ENCODE results near the gene ADRA2B.

ADRA2B gene

GRCh38 chr2:96083064-96083939 is 33.1 kb downstream of the ADRA2B start:
- H2AFZ ChIP-seq: no peak overlapping the region
- no peak overlapping the region for H3K27ac ChIP-seq
- no peaks in the 10 kb centered on the region for H3K4me1 ChIP-seq
- no peak overlapping the region for H3K9ac ChIP-seq
- H3K9me3 ChIP-seq (ENCODE audit: control insufficient read depth, low read length): no peaks in the 10 kb centered on the region
- TF ChIP-seq, protein P1, sequence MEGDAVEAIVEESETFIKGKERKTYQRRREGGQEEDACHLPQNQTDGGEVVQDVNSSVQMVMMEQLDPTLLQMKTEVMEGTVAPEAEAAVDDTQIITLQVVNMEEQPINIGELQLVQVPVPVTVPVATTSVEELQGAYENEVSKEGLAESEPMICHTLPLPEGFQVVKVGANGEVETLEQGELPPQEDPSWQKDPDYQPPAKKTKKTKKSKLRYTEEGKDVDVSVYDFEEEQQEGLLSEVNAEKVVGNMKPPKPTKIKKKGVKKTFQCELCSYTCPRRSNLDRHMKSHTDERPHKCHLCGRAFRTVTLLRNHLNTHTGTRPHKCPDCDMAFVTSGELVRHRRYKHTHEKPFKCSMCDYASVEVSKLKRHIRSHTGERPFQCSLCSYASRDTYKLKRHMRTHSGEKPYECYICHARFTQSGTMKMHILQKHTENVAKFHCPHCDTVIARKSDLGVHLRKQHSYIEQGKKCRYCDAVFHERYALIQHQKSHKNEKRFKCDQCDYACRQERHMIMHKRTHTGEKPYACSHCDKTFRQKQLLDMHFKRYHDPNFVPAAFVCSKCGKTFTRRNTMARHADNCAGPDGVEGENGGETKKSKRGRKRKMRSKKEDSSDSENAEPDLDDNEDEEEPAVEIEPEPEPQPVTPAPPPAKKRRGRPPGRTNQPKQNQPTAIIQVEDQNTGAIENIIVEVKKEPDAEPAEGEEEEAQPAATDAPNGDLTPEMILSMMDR (IDR thresholded peaks at IDR 0.05): no peak
- no peak overlapping the region for H3K4me3 ChIP-seq (ENCODE audit: low read depth, low read length)
- no peaks in the 10 kb centered on the region for H3K36me3 ChIP-seq (ENCODE audit: control insufficient read depth, insufficient read depth, low read length)
- H3K4me2 ChIP-seq (ENCODE audit: low read length): no peak overlapping the region
- no peaks in the 10 kb centered on the region for H3K79me2 ChIP-seq
- no peaks in the 10 kb centered on the region for H3K27me3 ChIP-seq (ENCODE audit: control insufficient read depth, insufficient read depth, low read length)

DNA sequence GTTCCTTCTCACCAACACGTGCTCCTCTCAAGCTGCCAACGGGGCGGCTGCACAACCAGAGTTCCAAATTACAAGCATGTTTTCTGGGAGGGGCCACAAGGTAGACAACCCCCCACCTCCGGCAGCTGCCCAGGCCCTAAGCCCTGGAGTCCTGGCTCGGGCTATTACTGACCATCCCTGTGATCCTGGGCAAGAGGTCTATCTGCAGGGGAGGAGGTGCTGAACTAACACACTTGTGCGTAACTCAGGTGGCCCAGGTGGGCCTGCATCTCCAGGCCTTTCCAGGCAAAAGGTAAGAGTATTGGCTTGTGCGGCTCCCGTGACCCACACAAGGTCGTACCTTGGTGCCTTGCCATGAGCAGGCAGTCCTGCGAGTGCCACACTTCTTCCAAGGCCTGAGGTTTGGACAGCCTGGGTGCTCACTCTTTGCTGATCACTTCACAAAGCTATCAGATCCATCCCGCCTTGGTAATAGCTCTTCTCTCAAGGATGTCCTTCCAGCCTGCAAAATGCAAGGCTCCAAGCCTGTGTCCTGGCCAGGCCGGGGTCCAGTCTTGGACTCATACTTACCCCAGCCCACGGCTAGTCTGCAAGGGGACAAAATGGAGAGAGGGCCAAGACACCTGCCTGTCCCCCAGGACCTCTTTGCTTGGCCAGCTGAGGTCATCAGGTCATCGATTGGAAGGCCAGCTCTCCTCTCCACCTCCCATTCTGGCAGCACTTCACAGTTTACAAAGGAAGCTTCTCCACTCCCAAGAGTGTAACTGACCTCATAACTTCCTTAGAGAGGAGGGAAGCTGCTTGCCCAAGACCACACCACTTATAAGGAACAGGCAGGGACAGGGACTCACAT is 33.9 kb downstream of the ADRA2B start:
- H3K27ac ChIP-seq: no peak overlapping the region
- no peaks in the 10 kb centered on the region for H3K79me2 ChIP-seq
- no peaks in the 10 kb centered on the region for H3K27me3 ChIP-seq (ENCODE audit: control insufficient read depth, insufficient read depth, low read length)
- H3K9me3 ChIP-seq (ENCODE audit: control insufficient read depth, low read length): no peaks in the 10 kb centered on the region
- H3K4me2 ChIP-seq (ENCODE audit: low read length): no peak overlapping the region
- H3K36me3 ChIP-seq (ENCODE audit: control insufficient read depth, insufficient read depth, low read length): no peaks in the 10 kb centered on the region
- TF ChIP-seq, protein P1 (IDR thresholded peaks at IDR 0.05): no peak
- no peak overlapping the region for H3K4me3 ChIP-seq (ENCODE audit: low read depth, low read length)
- no peak overlapping the region for H3K9ac ChIP-seq
- H3K4me1 ChIP-seq: no peaks in the 10 kb centered on the region
- no peak overlapping the region for H2AFZ ChIP-seq

DNA sequence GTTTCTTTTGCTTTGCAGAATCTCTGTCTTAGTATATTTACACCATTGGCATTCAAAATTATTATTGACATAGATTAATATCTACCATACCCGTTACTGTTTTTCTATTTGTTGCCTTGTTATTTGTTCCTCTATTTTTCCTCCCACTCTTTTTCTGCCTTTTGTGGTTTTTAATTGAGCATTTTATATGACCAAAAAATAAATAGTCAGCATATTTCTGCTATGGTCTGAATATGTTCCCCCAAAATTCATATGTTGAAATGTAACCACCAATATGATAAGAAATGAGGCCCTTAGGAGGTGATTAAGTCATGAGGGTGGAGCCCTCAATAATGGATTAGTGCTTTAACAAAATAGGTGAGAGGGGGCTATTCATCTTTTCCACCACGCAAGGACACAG is 35.3 kb downstream of the ADRA2B start:
- no peaks in the 10 kb centered on the region for H3K9me3 ChIP-seq (ENCODE audit: control insufficient read depth, low read length)
- TF ChIP-seq, protein P1 (IDR thresholded peaks at IDR 0.05): no peak
- H3K36me3 ChIP-seq (ENCODE audit: control insufficient read depth, insufficient read depth, low read length): no peaks in the 10 kb centered on the region
- H3K4me3 ChIP-seq (ENCODE audit: low read depth, low read length): no peak overlapping the region
- no peak overlapping the region for H2AFZ ChIP-seq
- H3K79me2 ChIP-seq: no peaks in the 10 kb centered on the region
- no peaks in the 10 kb centered on the region for H3K27me3 ChIP-seq (ENCODE audit: control insufficient read depth, insufficient read depth, low read length)
- H3K4me2 ChIP-seq (ENCODE audit: low read length): no peak overlapping the region
- H3K27ac ChIP-seq: no peak overlapping the region
- H3K9ac ChIP-seq: no peak overlapping the region
- no peaks in the 10 kb centered on the region for H3K4me1 ChIP-seq

DNA sequence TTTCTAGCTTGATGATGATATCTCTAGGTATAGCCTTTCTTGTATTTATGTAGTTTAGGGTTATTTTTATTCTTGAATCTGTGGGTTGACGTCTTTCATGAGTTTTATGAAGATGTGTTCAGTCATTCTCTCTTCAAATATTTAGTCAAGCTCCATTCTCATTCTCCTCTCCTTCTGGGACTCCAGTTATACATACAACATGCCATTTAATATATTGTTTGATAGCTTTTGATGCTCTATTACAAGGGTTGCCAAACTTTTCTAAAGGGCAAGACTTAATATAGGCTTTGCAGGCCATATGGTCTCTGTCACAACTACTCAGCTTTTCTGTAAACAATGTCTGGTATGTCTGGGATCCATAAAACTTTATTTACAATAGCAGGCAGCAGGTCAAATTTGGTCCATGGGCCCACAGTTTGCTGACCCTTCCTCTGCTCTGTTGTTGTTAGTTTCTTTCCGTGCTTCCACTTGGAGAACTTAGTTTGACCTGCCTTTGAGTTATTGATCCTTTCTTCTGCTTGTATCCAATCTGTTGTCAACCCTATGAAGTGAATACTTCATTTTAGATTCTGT is 41.1 kb downstream of the ADRA2B start:
- Histone ChIP-seq H3K27me3 (ENCODE audit: control insufficient read depth, insufficient read depth, low read length) (no peaks in the 10 kb centered on the region), H3K36me3 (ENCODE audit: control insufficient read depth, insufficient read depth, low read length) (no peaks in the 10 kb centered on the region), H2AFZ (no peak overlapping the region), H3K9me3 (ENCODE audit: control insufficient read depth, low read length) (no peaks in the 10 kb centered on the region), H3K79me2 (no peaks in the 10 kb centered on the region), H3K27ac (no peak overlapping the region), H3K4me1 (no peaks in the 10 kb centered on the region), H3K9ac (no peak overlapping the region), H3K4me2 (ENCODE audit: low read length) (no peak overlapping the region), H3K4me3 (ENCODE audit: low read depth, low read length) (no peak overlapping the region)
- TF ChIP-seq, protein P1 (IDR thresholded peaks at IDR 0.05): no peak
